GM21367 (cell line): ENCODE results near the gene TCF12.

ENCODE experiments used
- ATAC-seq: cut with Tn5 transposase; IDR thresholded peaks from one replicate; pipeline ENCODE4 v1.9.1; 2021; ENCODE audit not compliant: unreplicated experiment

The TCF12 gene

DNA sequence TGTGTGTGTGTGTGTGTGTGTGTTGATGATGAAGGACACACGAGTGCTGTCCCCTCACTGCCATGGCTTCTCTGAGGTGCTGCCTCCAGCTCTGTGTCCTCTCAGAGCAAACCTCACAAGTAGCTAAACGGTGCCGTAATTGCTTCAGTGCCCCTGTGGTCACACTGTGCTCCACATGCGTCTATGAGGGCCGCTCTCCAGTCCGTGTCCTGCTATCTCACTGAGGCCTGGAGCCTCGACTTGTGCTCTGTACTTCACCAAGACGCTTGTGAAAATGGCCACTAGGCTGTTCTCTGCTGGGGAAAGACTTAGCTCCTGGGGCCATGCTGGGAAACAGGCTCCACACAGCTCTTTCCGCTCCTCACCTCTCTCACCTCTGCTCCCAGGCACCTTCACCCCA is 392.4 kb downstream of the TCF12 start:
- ATAC-seq: no peak

DNA sequence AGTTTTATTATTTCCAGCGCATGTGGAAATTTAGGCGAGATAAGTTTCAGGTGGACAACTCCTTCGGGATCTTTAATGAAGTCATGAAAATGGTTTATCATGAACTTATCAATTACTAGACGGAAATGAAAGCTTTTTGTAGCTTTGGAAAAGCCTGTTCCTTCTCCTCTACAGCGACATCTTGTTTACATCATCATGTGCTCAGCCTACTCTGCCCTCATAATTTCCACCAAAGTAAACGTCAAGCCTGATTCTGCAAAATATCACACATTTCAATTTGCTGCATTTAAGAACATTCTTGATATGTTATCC is 393.5 kb downstream of the TCF12 start:
- no peak for ATAC-seq

DNA sequence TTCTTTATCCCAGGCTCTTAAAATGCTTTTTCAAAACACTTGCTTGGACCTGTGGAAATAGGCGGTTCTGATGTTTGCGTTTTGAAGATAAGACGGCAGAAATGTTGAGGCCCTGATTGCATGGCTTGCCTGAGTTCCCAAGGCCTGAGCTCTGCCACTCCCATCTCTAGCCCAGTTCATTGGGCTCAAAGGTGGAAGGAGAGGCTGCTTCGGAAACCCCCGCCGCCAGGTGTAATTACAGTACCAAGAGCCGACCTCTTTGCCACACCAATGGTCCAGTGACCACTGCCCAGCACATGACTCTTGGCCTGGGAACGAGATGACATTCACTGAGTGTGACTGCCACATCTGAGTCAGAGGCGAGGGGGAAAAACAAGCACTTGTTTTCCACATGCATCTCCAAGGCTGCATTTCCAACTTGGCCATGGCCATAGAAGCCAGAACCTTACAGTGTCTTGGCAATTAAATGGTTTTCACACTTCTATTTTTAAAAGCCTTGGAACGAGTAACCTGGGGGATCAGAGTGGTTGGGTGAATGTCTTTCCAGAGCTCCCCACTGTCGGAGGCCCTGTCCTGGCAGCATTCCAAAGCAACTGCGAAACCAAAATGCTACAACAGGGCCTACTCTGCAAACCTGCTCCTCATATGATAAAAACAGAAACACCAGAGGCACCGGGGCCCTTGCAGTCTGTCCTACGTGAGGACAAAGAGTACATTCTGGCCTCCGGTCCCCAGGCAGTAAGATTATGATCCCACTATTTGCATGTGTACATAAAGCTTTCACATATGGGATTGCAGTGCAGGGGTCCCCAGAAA is 394.1 kb downstream of the TCF12 start:
- ATAC-seq: no peak

DNA sequence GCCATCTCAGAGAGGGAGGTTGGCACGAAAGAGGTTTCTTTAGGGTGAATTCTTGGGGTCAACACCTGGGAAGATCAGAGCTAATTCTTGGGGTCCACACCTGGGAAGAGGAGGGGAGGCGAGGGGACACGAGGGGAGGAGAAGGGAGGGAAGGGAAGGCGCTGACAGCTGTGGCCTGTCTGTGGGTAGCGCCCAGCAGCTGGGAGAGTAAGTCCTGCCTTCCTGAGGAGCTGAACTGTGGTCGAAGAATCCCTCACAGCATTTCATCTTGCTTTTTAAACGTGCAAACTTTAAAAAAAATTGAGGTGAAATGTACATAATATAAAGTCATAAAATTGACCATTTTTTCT is 394.7 kb downstream of the TCF12 start:
- ATAC-seq: no peak

DNA sequence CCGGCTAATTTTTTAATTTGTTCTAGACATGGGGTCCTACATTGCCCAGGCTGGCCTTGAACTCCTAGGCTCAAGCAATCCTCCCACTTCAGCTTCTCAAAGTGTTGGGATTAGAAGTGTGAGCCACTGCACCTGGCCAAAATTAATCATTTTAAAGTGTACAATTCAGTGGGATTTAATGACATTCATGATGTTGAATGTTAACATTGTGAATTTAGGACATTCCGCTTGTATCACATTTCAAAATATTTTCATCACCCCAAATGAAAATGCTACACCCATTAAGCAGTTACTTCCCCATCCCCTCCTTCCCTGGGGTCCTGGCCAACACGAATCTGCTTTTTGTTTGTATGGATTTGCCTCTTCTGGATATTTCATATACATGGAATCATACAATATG is 395.8 kb downstream of the TCF12 start:
- no peak for ATAC-seq

DNA sequence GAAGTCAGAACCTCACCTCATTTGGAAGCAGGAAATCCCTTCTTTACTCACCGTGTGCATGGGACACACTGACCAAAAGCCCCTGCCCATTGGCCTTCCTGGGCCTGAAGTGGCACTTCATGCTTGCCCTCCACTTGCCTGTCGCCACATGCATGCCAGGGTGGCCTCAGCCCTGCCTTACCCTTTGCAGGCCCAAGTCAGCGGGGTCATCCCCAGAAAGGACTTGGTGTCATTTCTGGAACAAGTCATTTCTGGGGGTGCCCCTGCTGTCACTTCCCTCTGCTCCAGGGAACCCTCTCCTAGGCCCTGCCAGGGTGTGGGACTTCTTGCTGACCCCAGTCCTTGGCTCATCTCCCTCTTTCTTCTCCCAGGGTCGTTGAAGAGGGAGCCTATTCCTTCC is 398.0 kb downstream of the TCF12 start:
- no peak for ATAC-seq

DNA sequence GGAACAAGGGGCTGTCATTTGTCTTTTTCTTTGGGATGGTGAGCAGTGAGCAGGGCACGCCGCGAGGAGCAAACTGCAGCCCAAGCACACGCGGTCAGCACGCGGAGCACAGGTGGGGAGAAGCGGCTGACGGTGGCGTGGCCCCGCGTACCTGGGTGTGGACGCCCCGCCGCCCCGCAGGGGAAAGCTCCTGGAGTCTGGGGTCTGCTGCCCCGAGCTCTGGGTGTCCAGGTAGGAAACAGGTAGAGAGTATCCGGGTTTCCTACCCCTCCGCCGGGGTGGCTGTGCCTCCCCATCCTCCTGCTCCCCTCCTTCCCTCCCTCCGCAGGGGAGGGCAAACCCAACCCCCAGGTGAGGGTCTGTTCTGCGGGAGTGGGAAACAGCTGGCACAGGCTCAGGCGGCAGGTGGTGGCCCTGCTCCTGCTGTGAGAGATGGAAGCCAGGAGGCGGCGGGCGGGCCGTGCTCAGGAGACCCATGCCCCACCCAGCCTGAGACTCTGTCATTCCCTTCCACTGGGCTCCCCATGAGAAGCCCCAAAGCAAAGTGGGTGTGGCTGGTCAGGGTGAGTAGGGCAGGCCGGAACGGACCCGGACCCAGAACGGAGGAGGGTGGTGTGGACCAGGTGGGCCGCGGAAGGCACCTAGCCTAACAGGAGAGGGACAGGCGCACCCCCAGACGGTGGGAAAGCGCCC is 400.9 kb downstream of the TCF12 start:
- no peak for ATAC-seq

DNA sequence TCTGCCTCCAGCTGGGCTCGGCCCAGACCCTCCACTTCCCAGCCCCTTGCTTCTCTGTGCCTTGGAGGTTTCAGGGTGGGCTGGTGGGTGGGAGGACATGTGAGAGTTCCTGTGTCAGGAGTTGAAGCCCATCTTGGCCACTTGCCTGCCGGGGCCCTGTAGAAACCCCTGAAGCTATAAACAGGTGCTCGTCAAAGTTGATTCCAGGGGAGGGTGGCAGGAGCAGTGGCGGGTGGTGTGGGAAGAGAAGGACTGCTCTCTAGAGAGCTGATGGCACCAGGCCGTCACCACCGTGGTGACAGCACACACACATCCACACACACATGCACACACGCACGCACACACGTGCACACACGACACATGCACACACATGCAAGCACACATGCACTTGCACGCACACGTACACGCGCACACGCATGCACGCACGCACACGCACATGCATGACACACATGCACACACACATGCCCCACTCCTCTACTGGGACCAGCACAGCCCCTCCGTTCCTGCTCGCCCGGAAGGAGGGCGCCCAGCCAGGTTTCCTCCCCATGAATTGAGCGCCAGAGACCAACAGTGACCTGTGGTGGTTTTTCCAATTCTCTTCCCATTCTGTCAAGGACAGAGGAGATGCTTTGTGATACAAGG is 401.6 kb downstream of the TCF12 start:
- ATAC-seq: no peak

DNA sequence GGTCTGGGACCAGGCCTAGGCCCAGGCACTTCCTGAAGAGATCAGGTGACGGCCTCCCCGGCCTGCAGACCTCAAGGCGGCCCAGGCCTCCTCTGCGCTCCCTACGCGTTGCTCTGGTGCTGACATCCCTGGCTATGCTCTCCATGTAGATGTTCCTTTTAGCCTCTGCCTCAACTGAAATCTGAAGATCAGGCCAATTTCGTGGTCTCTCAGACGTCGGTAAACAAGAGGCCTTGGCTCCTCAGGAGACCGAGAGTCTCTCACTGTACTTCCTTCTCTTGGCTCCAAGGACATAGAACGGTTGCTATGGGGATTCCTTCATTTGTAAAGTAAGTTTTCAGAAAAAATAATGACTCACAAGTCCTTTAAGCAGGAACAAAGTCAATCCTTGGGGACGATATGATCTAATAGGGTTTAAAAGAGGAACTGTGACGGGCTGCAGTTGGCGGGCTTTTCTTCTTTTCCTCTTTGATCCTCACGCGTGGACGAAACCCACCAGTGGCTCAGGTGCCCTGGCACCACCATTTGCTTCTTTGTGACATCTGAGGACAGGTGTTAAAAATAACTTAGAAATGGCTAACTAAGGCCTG is 402.3 kb downstream of the TCF12 start:
- no peak for ATAC-seq

DNA sequence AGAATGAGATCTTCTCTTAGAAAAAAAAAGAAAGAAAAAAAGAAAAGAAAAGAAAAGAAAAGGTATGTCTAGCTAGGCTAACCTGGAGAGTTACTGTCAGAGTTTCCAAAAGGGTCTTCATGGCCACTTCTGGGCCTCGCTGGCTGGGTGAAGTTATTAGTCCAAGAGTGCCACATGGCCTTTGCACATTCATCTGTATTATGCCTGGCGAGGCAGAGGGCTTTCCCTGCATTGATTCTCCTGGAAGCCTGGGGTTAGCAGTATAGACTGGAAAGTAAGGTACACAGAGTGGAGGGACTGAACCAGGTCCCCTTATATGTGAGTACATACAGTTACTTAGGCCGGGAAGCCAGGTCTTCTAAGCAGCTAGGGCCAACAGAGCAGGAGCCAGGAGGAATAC is 403.0 kb downstream of the TCF12 start:
- ATAC-seq: no peak

DNA sequence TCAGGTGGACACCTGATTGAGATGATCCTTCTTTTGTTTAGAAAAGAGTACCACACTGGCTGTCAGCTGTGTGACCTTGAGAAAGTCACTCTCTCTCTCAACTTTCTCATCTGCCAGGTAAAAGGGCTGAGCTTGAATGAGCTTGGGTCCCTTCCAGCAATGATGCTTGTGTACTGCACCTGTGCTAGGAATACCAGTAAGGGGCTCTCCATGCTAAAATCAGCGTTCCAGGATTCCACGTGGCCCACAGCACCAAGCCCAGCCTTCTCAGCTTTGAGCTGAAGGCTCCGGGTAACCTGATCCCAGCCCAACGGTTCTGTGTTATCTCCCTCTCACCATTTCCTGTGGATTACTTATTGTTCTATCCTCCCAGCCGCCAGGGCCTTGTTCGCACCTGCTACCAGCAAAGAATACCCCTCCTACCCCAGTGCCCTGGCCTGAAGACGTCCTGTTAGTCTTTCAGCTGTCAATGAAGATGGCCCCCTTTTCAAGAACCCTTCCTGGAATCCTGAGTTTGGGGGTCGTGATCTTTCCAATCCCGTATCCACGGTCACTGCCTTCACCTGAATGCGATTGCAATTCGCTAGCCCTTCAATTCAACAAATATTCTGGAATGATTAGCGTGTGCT is 403.6 kb downstream of the TCF12 start:
- no peak for ATAC-seq

DNA sequence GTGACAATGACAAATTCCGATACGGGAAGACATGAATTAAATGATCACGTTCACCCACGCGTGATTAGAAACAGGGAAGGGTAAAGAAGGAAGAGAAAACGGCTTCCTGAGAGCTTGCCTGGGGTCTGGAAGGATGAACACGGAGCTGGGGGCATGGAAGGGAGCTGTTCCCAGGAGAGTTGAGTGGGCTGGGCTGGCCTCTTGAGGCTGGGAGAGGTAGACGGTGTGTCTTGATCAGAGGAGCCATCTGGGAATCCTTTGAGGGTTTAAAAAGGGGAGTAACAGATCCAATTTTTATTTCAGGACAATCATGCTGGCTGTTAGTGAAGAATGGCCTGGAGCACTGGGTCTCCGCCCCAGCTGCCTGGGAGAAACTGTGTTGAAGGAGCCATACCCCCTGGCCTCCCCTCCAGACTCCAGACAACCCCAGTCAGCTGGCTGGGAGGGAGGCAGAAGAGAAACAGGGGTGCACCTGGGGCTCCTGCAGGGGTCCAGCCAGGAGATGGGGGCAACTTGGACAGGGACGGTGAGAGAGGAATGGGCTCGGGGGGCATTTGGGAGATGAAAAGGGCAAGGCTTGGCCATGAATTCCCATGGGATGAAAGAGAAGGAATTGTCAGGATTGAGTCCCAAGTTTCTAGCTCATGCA is 404.3 kb downstream of the TCF12 start:
- no peak for ATAC-seq

DNA sequence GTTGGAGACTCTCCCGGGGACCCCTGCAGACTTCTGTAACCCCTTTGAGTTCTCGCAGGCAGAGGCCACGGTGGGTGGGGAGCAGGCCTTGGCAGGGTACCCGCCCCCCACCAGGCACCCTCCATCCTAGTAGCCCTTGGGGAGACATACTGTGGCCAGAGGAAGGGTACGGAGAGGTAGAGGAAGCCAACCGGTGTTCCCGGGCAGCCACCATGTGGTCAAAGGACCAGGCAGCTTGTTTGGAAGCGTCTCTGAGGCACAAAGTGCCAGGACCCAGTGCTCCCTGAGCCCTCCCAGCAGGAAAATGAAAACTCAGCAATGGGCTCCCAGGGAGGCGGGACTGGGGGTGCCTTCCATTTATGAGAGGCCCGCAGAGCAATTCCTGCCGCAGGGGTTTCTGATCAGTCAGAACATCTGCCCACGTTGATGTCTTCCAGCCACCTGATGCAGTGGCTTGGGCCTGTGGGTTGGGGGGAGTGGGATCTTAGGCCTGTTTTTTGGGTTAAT is 404.9 kb downstream of the TCF12 start:
- no peak for ATAC-seq

DNA sequence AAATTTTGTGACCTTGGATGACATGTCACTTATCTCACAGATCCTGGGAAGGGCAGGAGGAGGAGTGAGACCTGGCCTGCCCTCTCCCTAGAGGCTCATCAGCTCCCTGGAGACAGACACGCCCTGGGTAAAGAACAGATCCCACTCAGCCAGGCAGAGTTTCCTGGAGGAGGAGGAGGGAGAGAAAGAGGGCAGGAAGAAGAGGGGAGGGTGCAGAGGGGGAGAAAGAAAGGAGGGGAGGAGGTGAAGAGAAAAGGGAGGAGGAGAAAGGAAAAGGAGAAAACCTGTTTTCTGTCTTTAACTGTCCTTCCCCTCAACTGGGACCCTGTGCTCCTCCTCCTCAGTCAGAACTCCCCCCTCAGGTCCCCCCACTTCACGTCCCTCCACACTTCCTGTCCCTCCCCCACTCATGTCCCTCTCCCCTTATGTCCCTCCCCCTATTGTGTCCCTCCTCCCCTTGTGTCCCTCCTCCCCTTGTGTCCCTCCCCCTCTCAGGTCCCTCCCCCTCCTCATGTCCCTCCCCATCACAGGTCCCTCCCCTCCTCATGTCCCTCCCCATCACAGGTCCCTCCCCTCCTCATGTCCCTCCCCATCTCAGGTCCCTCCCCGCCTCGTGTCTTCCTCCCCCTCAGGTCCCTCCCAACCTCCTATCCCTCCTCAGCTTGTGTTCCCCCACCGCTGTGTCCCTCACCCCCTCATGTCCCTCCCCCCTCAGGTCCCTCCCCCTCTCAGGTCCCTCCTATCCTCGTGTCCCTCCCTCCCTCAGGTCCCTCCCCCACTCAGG is 405.6 kb downstream of the TCF12 start:
- ATAC-seq: no peak

DNA sequence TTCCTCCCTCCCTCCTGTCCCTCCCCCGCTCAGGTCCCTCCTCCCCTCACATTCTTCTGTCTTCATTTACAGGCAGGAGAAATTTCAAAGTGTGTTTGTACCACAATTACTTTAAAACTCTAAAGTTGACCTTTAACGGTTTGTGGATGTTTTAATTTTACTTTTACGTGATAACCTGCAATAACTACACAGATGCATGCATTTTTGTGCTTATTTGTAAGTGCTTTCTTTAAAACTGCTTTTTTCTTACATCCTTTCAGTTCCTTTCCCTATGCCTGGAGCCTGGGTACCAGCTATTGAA is 406.1 kb downstream of the TCF12 start:
- ATAC-seq: no peak

DNA sequence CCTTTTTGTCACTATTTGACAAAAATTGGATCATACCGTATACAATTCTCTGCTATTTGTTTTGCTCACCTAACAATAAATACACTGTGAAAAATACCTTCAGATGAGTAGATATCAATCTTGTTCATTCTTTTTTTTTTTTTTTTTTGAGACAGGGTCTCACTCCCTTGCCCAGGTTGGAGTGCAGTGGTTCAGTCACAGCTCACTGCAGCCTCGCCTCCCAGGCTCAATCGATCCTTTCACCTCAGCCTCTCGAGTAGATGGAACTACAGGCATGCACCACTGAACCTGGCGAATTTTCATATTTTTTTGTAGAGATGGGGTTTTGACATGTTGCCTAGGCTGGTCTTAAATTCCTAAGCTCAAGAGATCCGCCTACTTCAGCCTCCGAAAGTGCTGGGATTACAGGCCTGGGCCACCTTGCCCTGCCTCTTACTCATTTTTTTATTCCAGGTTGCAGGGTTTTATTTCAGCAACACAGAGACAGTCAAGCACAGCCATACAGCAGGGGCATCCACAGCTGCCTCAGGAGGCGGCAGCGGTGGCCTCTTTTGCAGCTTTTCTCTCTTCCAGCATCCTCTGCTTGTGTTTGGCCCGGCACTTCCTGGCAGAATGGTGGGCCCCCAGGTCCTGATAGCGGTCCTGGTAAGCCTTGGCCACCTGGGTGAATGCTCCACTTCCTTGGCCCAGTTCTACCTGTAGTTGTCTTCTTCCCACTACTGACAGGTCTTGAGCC is 406.7 kb downstream of the TCF12 start:
- ATAC-seq: no peak

DNA sequence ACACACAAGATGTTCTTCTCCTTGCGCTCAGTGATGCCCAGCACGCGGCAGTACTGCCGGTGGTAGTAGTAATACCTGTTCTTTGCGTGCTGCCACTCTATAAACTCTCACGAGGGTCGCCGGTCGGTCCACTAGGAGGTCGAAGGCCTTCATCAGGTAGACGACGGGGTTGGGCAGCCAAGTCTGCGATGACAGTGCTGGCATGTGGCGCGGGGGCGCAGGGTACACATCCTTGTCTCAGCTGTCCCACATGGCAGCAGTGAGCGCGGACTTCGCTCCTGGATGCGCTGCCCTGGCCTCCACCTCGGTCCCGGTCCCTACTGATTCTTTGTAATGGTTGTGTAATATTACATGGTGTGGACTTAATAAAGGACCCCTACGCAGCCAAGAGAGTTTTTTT is 407.8 kb downstream of the TCF12 start:
- no peak for ATAC-seq

DNA sequence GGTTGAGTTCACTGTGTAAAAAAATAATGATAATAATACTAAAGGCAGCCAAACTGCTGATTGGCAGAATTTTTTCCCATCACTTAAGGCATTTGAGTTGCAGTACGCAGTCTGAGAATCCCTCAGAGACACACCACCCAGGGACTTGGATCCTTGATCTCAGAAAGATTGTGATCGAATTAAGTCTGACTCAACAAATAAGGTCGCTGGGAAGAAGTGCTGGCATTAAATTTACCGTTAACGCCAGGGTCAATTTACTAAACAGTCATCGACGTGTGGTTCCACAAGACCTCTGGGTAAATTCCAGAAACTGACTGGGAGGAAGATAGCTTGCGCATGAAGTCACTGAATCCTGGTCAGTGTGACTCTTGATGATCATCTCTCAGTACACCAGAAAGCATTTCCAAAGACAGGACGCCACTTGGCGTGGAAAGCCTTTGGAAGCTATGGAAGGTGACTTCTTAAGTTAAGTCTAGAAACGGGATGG is 409.6 kb downstream of the TCF12 start:
- ATAC-seq: no peak

DNA sequence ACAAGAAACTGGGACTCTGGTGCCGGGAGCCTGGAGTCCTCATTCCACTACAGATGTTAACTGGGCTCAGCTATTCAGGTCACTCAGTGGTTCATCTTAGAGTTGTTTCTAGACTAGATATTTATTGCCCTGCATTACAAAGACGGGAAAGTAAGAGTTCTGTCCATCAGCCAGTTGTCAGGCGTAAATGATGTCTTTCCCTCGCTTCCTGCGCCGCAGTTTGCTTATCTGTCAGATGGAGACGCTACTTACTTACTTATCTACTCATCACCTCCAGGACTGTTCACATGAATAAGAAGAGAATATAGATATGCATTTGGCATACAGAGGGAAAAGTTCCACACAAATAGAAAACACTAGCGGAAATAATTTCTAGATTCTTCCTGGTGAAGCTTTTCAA is 410.0 kb downstream of the TCF12 start:
- ATAC-seq: no peak

DNA sequence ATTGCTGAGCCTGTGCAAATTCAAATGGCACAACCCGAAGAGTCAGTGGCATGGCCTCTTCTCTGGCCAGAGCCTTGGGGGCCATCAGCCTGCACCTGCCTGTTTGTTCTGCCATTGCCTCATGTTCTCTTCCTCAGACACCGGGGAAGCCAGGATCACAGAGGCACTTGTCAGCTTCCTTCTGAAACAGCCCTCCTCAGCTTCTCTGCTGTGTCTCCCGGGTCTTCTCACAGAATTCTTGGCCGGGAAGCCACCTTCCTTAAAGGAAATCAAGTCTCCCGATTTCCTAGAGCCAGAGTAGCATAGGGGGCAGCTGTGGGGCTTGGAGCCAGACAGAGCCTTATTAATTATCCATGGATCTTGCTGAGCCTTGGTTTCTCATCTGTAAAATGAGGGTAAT is 410.5 kb downstream of the TCF12 start:
- no peak for ATAC-seq
